GM21515 (cell line): ENCODE data around the gene RBMS3.
"Not testable (repeated sequence)": the region's sequence is repeated elsewhere in the genome, so short reads cannot be mapped to it uniquely, and the experiment has no call there.

Experiments
- ATAC-seq: cut with Tn5 transposase; IDR thresholded peaks from one replicate; pipeline ENCODE4 v1.9.1; 2021; ENCODE audit not compliant: unreplicated experiment

RBMS3 gene

GRCh38 chr3:29473481-29474170 is 192.8 kb downstream of the RBMS3 start:
- not testable (repeated sequence) for ATAC-seq

- no peak for ATAC-seq
These were observed 194.5 kb downstream of the RBMS3 start for GRCh38 chr3:29475305-29475840.

- ATAC-seq = no peak
These were observed 195.0 kb downstream of the RBMS3 start for GRCh38 chr3:29475854-29476253.

- no peak for ATAC-seq
These were observed 197.7 kb downstream of the RBMS3 start for GRCh38 chr3:29478611-29479010.

- no peak for ATAC-seq
These were observed 200.4 kb downstream of the RBMS3 start for GRCh38 chr3:29481249-29481648.

- no peak for ATAC-seq
These were observed 201.3 kb downstream of the RBMS3 start for GRCh38 chr3:29481969-29482767.

GRCh38 chr3:29484633-29485032 is 203.8 kb downstream of the RBMS3 start:
- no peak for ATAC-seq

GRCh38 chr3:29486096-29486495 is 205.2 kb downstream of the RBMS3 start:
- no peak for ATAC-seq

GRCh38 chr3:29486917-29487316 is 206.0 kb downstream of the RBMS3 start:
- no peak for ATAC-seq

GRCh38 chr3:29488922-29489321 is 208.1 kb downstream of the RBMS3 start:
- no peak for ATAC-seq

GRCh38 chr3:29493109-29493508 is 212.2 kb downstream of the RBMS3 start:
- no peak for ATAC-seq

GRCh38 chr3:29494305-29495036 is 213.6 kb downstream of the RBMS3 start:
- ATAC-seq = no peak

- ATAC-seq = no peak
These were observed 216.4 kb downstream of the RBMS3 start for GRCh38 chr3:29497282-29497681.

- ATAC-seq = no peak
These were observed 221.9 kb downstream of the RBMS3 start for GRCh38 chr3:29502771-29503170.

- ATAC-seq = no peak
These were observed 222.4 kb downstream of the RBMS3 start for GRCh38 chr3:29503314-29503713.

- no peak for ATAC-seq
These were observed 223.1 kb downstream of the RBMS3 start for GRCh38 chr3:29503958-29504357.

GRCh38 chr3:29506502-29506901 is 225.6 kb downstream of the RBMS3 start:
- no peak for ATAC-seq

GRCh38 chr3:29511701-29512100 is 230.8 kb downstream of the RBMS3 start:
- no peak for ATAC-seq

GRCh38 chr3:29512641-29513040 is 231.8 kb downstream of the RBMS3 start:
- no peak for ATAC-seq

- no peak for ATAC-seq
These were observed 232.4 kb downstream of the RBMS3 start for GRCh38 chr3:29513236-29513635.

- ATAC-seq = no peak
These were observed 233.3 kb downstream of the RBMS3 start for GRCh38 chr3:29514170-29514569.
